Central memory CD8-positive, alpha-beta T cell (primary cell): ENCODE measurements around the gene GNAS-AS1.

Experiments used
- ATAC-seq: fragments of 150-1000 bp; cut with Tn5 transposase; replicated peaks from 2 replicates; pipeline ENCODE4 v1.10.0; 2022; ENCODE audit warnings: mild to moderate bottlenecking, moderate FRiP score, moderate number of reproducible peaks; ENCODE audit not compliant: poor library complexity, severe bottlenecking; ENCODE audit errors: extremely low read depth
- DNase-seq, 2 donors: peaks; one replicate each; pipeline ENCODE4 v3.0.0; 2021; ENCODE audit warnings: low spot score in 2 of 2
- H3K27ac Mint-ChIP-seq: one replicate; pipeline ENCODE4 v1.8.0; 2022; ENCODE audit warnings: low read depth, mild to moderate bottlenecking, moderate library complexity, mixed read lengths
- H3K27me3 Mint-ChIP-seq: one replicate; pipeline ENCODE4 v1.8.0; 2022; ENCODE audit warnings: mixed read lengths
- H3K36me3 Mint-ChIP-seq: one replicate; pipeline ENCODE4 v1.8.0; 2022; ENCODE audit warnings: mild to moderate bottlenecking, moderate library complexity, mixed read lengths; ENCODE audit not compliant: insufficient read depth
- H3K4me1 Mint-ChIP-seq: one replicate; pipeline ENCODE4 v1.8.0; 2022; ENCODE audit warnings: mixed read lengths
- H3K4me3 Mint-ChIP-seq: one replicate; pipeline ENCODE4 v1.8.0; 2022; ENCODE audit warnings: mild to moderate bottlenecking, moderate library complexity, mixed read lengths
- H3K9me3 Mint-ChIP-seq: one replicate; pipeline ENCODE4 v1.8.0; 2022; ENCODE audit warnings: mixed read lengths

Gene GNAS-AS1

DNA sequence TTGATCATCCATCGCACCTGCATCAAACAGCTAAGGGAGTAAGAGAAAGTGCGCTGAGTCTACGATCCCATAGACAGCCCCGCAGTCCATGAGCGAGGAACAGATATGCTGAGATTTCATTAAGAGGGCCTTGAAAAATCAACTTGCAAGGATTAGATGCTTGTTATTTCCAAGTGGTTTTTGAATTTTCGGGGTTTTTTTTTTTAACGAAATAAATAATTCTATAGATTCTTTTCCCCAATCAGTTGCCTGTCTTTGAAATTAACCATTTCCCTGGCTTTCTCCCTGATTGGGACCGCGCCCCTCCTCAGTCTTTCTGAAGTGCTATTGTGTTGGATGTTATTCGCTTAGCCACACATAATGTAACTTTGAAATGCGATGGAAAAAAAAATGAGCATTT is 48.6 kb downstream of the GNAS-AS1 start:
- Mint-ChIP-seq H3K4me3 (no peak overlapping the region), H3K27me3 (peaks cover 86% of the 10 kb centered on the region), H3K36me3 (no peaks in the 10 kb centered on the region), H3K9me3 (no peaks in the 10 kb centered on the region), H3K4me1 (no peaks in the 10 kb centered on the region), H3K27ac (no peak overlapping the region)
- DNase-seq (no peak), ATAC-seq (no peak)

- Mint-ChIP-seq H3K27me3 (peaks cover 89% of the 10 kb centered on the region), H3K4me1 (no peaks in the 10 kb centered on the region), H3K9me3 (no peaks in the 10 kb centered on the region), H3K4me3 (no peak overlapping the region), H3K27ac (no peak overlapping the region), H3K36me3 (no peaks in the 10 kb centered on the region)
- DNase-seq (no peak), ATAC-seq (no peak)
These were observed 50.4 kb downstream of the GNAS-AS1 start for GRCh38 chr20:58800134-58800871.

DNA sequence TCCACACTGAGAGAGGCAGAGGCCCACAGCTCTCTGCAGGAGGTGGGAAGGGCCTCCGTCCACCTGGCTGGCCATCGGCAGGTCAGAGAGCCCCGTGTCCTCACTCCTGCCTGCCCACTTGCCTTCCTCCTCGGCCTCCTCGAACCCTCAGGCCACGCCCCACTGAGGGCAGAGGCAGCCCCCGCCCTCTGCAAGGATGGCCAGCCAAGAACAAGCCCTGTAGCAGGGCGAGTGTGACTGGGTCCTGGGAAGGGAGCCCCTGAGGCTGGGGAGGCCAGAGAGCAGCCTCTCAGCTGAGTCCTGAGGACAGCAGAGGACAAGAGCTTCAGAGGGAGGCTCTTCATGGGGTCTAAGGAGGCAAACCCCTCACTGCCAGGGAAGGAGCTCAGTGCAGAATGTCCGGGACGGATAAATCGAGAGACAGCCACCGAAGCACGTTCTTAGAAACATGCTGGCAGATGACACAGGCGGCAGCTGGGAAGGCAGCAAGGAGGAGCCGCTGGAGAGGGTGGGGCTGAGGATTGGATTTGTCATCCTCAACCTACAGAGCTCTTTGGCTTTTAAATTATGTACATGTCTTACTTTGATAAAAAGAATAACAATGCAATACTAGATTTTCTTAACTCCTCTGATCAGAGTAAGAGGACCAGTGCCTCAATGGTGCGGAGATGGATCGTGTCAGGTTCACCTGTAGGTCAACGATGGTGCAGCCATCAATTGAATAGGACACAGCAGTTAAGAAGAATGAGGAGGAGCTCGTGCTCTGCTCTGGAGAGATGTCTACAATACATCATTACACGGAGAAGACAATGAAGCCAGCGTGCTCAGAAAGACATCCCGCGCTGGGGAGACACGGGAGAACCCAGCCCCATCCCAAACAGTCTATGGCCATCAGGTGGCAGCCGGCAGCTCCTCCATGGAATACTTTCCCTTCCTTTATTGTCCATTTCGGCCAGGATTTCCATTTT is 53.0 kb downstream of the GNAS-AS1 start:
- ATAC-seq: no peak
- Mint-ChIP-seq H3K36me3 (no peaks in the 10 kb centered on the region), H3K27me3 (peaks cover 83% of the 10 kb centered on the region), H3K4me1 (no peaks in the 10 kb centered on the region), H3K4me3 (no peak overlapping the region), H3K27ac (no peak overlapping the region), H3K9me3 (no peaks in the 10 kb centered on the region)
- DNase-seq: no peak

DNA sequence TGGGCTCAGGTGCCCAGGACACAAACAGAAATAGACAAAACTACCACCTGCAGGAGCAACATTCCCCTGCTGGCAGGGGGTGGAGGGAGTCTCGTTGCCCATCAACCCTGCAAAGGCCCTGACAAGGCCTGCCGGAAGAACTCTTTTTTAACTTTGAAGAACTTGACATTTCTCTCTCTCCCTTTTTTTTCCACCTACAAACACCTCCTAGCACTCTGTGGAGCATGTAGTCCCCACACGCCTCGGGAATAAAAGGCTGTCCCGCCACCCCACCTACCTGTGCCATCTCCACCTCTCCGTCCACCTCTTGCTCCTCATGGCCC is 54.8 kb downstream of the GNAS-AS1 start:
- Mint-ChIP-seq H3K27ac (no peak overlapping the region), H3K36me3 (no peaks in the 10 kb centered on the region), H3K9me3 (no peaks in the 10 kb centered on the region), H3K4me3 (no peak overlapping the region), H3K27me3 (peaks cover 83% of the 10 kb centered on the region), H3K4me1 (no peaks in the 10 kb centered on the region)
- ATAC-seq (no peak), DNase-seq (no peak)

GRCh38 chr20:58795181-58795922 is 55.4 kb downstream of the GNAS-AS1 start:
- H3K36me3 Mint-ChIP-seq: no peaks in the 10 kb centered on the region
- no peaks in the 10 kb centered on the region for H3K9me3 Mint-ChIP-seq
- no peak for DNase-seq
- ATAC-seq: no peak
- H3K4me3 Mint-ChIP-seq: no peak overlapping the region
- peaks cover 80% of the 10 kb centered on the region for H3K27me3 Mint-ChIP-seq
- no peak overlapping the region for H3K27ac Mint-ChIP-seq
- H3K4me1 Mint-ChIP-seq: no peaks in the 10 kb centered on the region

GRCh38 chr20:58794510-58795180 is 56.1 kb downstream of the GNAS-AS1 start:
- H3K4me1 Mint-ChIP-seq: no peaks in the 10 kb centered on the region
- DNase-seq (no peak), ATAC-seq (no peak)
- no peaks in the 10 kb centered on the region for H3K36me3 Mint-ChIP-seq
- no peaks in the 10 kb centered on the region for H3K9me3 Mint-ChIP-seq
- H3K27me3 Mint-ChIP-seq: peaks cover 72% of the 10 kb centered on the region
- H3K27ac Mint-ChIP-seq: no peak overlapping the region
- no peak overlapping the region for H3K4me3 Mint-ChIP-seq

- Mint-ChIP-seq H3K36me3 (no peaks in the 10 kb centered on the region), H3K27ac (no peak overlapping the region), H3K4me3 (no peak overlapping the region), H3K9me3 (no peaks in the 10 kb centered on the region), H3K27me3 (peaks cover 74% of the 10 kb centered on the region), H3K4me1 (no peaks in the 10 kb centered on the region)
- no peak for DNase-seq
- ATAC-seq: no peak
These were observed 56.9 kb downstream of the GNAS-AS1 start for GRCh38 chr20:58793512-58794420.

DNA sequence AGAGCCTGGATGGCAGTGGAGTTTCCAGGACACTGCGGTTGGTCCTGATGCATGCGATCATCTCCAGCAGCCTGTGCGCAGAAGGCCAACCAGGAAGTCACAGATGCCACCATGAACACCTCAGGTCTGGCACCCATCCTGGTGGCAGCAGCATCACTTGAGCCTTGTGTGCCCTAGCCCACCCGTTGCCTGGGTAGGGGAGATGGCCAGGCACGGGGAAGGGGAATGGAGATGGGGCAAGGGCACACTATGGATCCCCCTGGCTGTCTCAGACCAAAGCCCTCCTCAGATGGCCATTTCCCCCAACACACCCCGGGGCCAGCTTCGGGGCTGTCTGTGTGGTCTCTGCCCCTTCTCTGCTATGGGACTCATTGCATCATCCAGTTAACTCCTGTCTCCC is 58.3 kb downstream of the GNAS-AS1 start:
- Mint-ChIP-seq H3K27me3 (peaks cover 75% of the 10 kb centered on the region), H3K9me3 (no peaks in the 10 kb centered on the region), H3K36me3 (no peaks in the 10 kb centered on the region), H3K4me1 (no peaks in the 10 kb centered on the region), H3K27ac (no peak overlapping the region), H3K4me3 (no peak overlapping the region)
- DNase-seq (no peak), ATAC-seq (no peak)

GRCh38 chr20:58791286-58791685 is 59.4 kb downstream of the GNAS-AS1 start:
- Mint-ChIP-seq H3K9me3 (no peaks in the 10 kb centered on the region), H3K4me3 (no peak overlapping the region), H3K4me1 (no peaks in the 10 kb centered on the region), H3K27ac (no peak overlapping the region), H3K27me3 (peaks cover 64% of the 10 kb centered on the region), H3K36me3 (no peaks in the 10 kb centered on the region)
- no peak for ATAC-seq
- no peak for DNase-seq

DNA sequence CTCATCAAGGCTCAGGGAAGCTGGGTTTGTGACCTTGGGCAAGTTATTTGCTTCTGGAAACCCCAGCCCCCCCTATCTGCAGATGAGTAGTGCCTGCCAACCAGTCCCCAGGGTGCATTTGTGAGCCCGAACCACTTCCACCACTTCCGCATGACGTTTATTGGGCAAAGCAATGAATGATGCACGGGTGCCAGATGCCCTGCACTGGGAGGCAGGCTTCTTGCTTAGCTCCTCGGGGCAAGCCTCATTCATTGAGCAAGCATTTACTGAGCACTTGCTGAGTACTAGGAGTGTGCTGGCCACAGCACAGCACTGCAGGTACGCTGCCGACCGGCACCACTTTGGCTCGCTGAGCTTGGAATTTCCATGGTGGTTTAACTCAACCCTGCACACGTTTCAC is 60.2 kb downstream of the GNAS-AS1 start:
- Mint-ChIP-seq H3K4me1 (no peaks in the 10 kb centered on the region), H3K9me3 (no peaks in the 10 kb centered on the region), H3K27me3 (peaks cover 59% of the 10 kb centered on the region), H3K27ac (no peak overlapping the region), H3K36me3 (no peaks in the 10 kb centered on the region), H3K4me3 (no peak overlapping the region)
- DNase-seq: no peak
- no peak for ATAC-seq

- Mint-ChIP-seq H3K27me3 (peaks cover 70% of the 10 kb centered on the region), H3K4me1 (no peaks in the 10 kb centered on the region), H3K27ac (no peak overlapping the region), H3K9me3 (no peaks in the 10 kb centered on the region), H3K36me3 (no peaks in the 10 kb centered on the region), H3K4me3 (no peak overlapping the region)
- ATAC-seq: no peak
- no peak for DNase-seq
These were observed 61.7 kb downstream of the GNAS-AS1 start for GRCh38 chr20:58788896-58789544.
